ENCODE data around the gene OSBPL8. TPM values are rescaled to one million over a fixed set of nuclear protein-coding genes. Genes with fewer than 3 reads are reported as not detected.

OSBPL8 gene
- total and polyA plus RNA-seq, 10 of the 15 experiments (the other 5 are each of a cell fraction or from before 2014, with no cell fraction given), result 10.4 to 58.0 (median 32.0) TPM

GRCh38 chr12:76504606-76505005 is 55.0 kb downstream of the OSBPL8 start:
- no TSS peak for BruUV-seq (replicated peaks)
- H3K27ac ChIP-seq (ENCODE audit: control insufficient read depth, insufficient read depth), result no peak overlapping the region
- in situ Hi-C loops (cut with MboI) (no loop called here), intact Hi-C loops (cut with micrococcal nuclease; ENCODE audit: unreplicated experiment) (no loop called here)
- no peak overlapping the region for H3K9ac ChIP-seq (ENCODE audit: control insufficient read depth, insufficient read depth, low read length)
- H3K4me2 ChIP-seq (ENCODE audit: control insufficient read depth, insufficient read depth), result no peak overlapping the region
- FAIRE-seq (no peak), DNase-seq (ENCODE audit: low read depth, low spot score) (no peak), ATAC-seq (no peak)
- ChIA-PET CTCF (no interaction called here), RAD21 (ENCODE audit: unreplicated experiment) (no interaction called here), POLR2A (interaction anchor here (0.6 kb wide), 1 partner anchor 942 kb away, joined by 3 read pairs; no protein-coding TSS in a partner anchor), SMC1A (ENCODE audit: uncharacterized antibody, unreplicated experiment) (interaction anchor here (0.6 kb wide), 1 partner anchor 904 kb away, joined by 4 read pairs; no protein-coding TSS in a partner anchor)
- no peaks in the 10 kb centered on the region for H3K79me2 ChIP-seq (ENCODE audit: control insufficient read depth, insufficient read depth, low read length)
- H3K27me3 ChIP-seq (replicated peaks in 1 of 2; ENCODE audit: control insufficient read depth in 2 of 2, insufficient read depth in 2 of 2, low read length in 1 of 2), result no peaks in the 10 kb centered on the region
- no peak overlapping the region for H3K4me3 ChIP-seq
- H2AFZ ChIP-seq (ENCODE audit: control insufficient read depth, low read depth, low read length), result no peak overlapping the region
- H3K36me3 ChIP-seq (ENCODE audit: control insufficient read depth in 2 of 2, insufficient read depth in 2 of 2, low read length in 1 of 2), result no peaks in the 10 kb centered on the region
- 92% methylated on average over 2 of the region's 2 CpGs for WGBS (ENCODE audit: insufficient coverage, insufficient replicate concordance, low lambda C conversion rate, missing lambda C conversion rate)
- H3K4me1 ChIP-seq (ENCODE audit: control insufficient read depth, insufficient read depth, low read length), result no peaks in the 10 kb centered on the region
- no peaks in the 10 kb centered on the region for H4K20me1 ChIP-seq (ENCODE audit: control insufficient read depth, insufficient read depth)
- H3K9me3 ChIP-seq (replicated peaks; ENCODE audit: control insufficient read depth, insufficient read depth, low read length), result no peaks in the 10 kb centered on the region; the same call in 2 of the 3 replicates
- TF ChIP-seq MTA3 (IDR thresholded peaks at IDR 0.05; ENCODE audit: borderline replicate concordance, low read length) (no peak), E4F1 (IDR thresholded peaks at IDR 0.05; ENCODE audit: borderline replicate concordance, partially characterized antibody) (no peak), ATF3 (IDR thresholded peaks at IDR 0.05; ENCODE audit: borderline replicate concordance, extremely low read depth, low read depth, low read length) (no peak), CHD4 (IDR thresholded peaks at IDR 0.05) (no peak), CHD1 (IDR thresholded peaks at IDR 0.05; ENCODE audit: low read depth, low read length) (no peak)

Measured in GM12878 (cell line).